NCI-H774 (cell line): ENCODE measurements around the gene GALNT18.
A peak's percentile ranks its signal among the peaks of the same experiment; 100 is the strongest.

Experiments used
- DNase-seq: peaks from one replicate; lab custom pipeline; 2025; lab: John Stamatoyannopoulos, UW

The GALNT18 gene

GRCh38 chr11:11624204-11624603, 2.4 kb upstream of the GALNT18 start:
- DNase-seq, result no peak

GRCh38 chr11:11622772-11623171, 967 bp upstream of the GALNT18 start:
- DNase-seq, result no peak

- DNase-seq, result no peak
Observed at GRCh38 chr11:11622340-11622706, 518 bp upstream of the GALNT18 start.

- no peak for DNase-seq
Observed at GRCh38 chr11:11620921-11621572, 758 bp downstream of the GALNT18 start.

GRCh38 chr11:11620173-11620920, 1.5 kb downstream of the GALNT18 start:
- DNase-seq, result peak; percentile 34

- DNase-seq, result no peak
Observed at GRCh38 chr11:11618973-11619435, 2.8 kb downstream of the GALNT18 start.

GRCh38 chr11:11615086-11615485, 6.7 kb downstream of the GALNT18 start:
- DNase-seq, result no peak

- no peak for DNase-seq
Observed at GRCh38 chr11:11612439-11612838, 9.4 kb downstream of the GALNT18 start.

- no peak for DNase-seq
Observed at GRCh38 chr11:11611381-11611780, 10.4 kb downstream of the GALNT18 start.

- DNase-seq, result no peak
Observed at GRCh38 chr11:11608783-11609232, 13.0 kb downstream of the GALNT18 start.

- no peak for DNase-seq
Observed at GRCh38 chr11:11607772-11608171, 14.0 kb downstream of the GALNT18 start.

GRCh38 chr11:11605821-11606450, 15.9 kb downstream of the GALNT18 start:
- DNase-seq, result peak; percentile 40

- DNase-seq, result no peak
Observed at GRCh38 chr11:11605181-11605580, 16.6 kb downstream of the GALNT18 start.

- no peak for DNase-seq
Observed at GRCh38 chr11:11604370-11604990, 17.3 kb downstream of the GALNT18 start.

- no peak for DNase-seq
Observed at GRCh38 chr11:11602011-11602410, 19.8 kb downstream of the GALNT18 start.

- no peak for DNase-seq
Observed at GRCh38 chr11:11600288-11600687, 21.5 kb downstream of the GALNT18 start.

- DNase-seq, result no peak
Observed at GRCh38 chr11:11598243-11598642, 23.6 kb downstream of the GALNT18 start.

- no peak for DNase-seq
Observed at GRCh38 chr11:11594162-11594561, 27.6 kb downstream of the GALNT18 start.

GRCh38 chr11:11592146-11592684, 29.6 kb downstream of the GALNT18 start:
- no peak for DNase-seq

- DNase-seq, result no peak
Observed at GRCh38 chr11:11589437-11589836, 32.4 kb downstream of the GALNT18 start.

GRCh38 chr11:11588891-11589290, 32.9 kb downstream of the GALNT18 start:
- no peak for DNase-seq

GRCh38 chr11:11588243-11588642, 33.6 kb downstream of the GALNT18 start:
- DNase-seq, result no peak
